HEK293 (cell line): Measurements from ENCODE around the gene EVI5L.

Source experiments
- ATF2 ChIP-seq: fragments of 450-650 bp; formaldehyde crosslinking; IDR thresholded peaks from 2 replicates; pipeline ENCODE4 v1.5.1; 2016; ENCODE audit warnings: missing biosample characterization, missing genetic modification characterization, low read depth
- CTCF ChIP-seq: fragments of 450-650 bp; formaldehyde crosslinking; IDR thresholded peaks from 2 replicates; pipeline ENCODE4 v1.5.1; 2016; ENCODE audit warnings: missing biosample characterization, missing genetic modification characterization
- ELK4 ChIP-seq: IDR thresholded peaks from 2 replicates; pipeline ENCODE4 v1.6.1; 2011; ENCODE audit warnings: mild to moderate bottlenecking, low read depth, low read length, borderline replicate concordance
- MEIS1 ChIP-seq: sonication (generic); formaldehyde crosslinking; IDR thresholded peaks from 2 replicates; pipeline ENCODE4 v1.8.1; 2022; ENCODE audit warnings: missing genetic modification reagents, mild to moderate bottlenecking, borderline replicate concordance
- ZBTB21 ChIP-seq: fragments of 450-650 bp; formaldehyde crosslinking; IDR thresholded peaks from 2 replicates; pipeline ENCODE4 v1.5.1; 2017; ENCODE audit warnings: missing biosample characterization, missing genetic modification characterization
- ZBTB7A ChIP-seq: fragments of 450-650 bp; formaldehyde crosslinking; IDR thresholded peaks from 2 replicates; pipeline ENCODE4 v1.5.1; 2016; ENCODE audit warnings: low read depth, missing biosample characterization, missing genetic modification characterization
- ZNF175 ChIP-seq: fragments of 450-650 bp; formaldehyde crosslinking; IDR thresholded peaks from 2 replicates; pipeline ENCODE4 v1.5.1; 2016; ENCODE audit warnings: missing biosample characterization, missing genetic modification characterization
- ZNF571 ChIP-seq: fragments of 450-650 bp; formaldehyde crosslinking; IDR thresholded peaks from 2 replicates; pipeline ENCODE4 v1.5.0; 2017; ENCODE audit warnings: missing biosample characterization, missing genetic modification characterization
- ZNF580 ChIP-seq: fragments of 450-650 bp; formaldehyde crosslinking; IDR thresholded peaks from 2 replicates; pipeline ENCODE4 v1.5.1; 2016; ENCODE audit warnings: missing biosample characterization, missing genetic modification characterization
- TF ChIP-seq, protein P1 (sequence below): fragments of 450-650 bp; formaldehyde crosslinking; IDR thresholded peaks from 2 replicates; pipeline ENCODE4 v1.5.1; 2016; ENCODE audit warnings: missing biosample characterization, missing genetic modification characterization
- TF ChIP-seq, protein P2 (sequence below): fragments of 450-650 bp; formaldehyde crosslinking; IDR thresholded peaks from 2 replicates; pipeline ENCODE4 v1.5.1; 2016; ENCODE audit warnings: missing biosample characterization, missing genetic modification characterization

- TF ChIP-seq ZBTB7A (tag by site-specific recombination), result no peak
- no peak for TF ChIP-seq ZNF580 (tag by site-specific recombination)
- no peak for TF ChIP-seq ZNF175
- no peak for TF ChIP-seq CTCF (tag by site-specific recombination)
- TF ChIP-seq, protein P1, sequence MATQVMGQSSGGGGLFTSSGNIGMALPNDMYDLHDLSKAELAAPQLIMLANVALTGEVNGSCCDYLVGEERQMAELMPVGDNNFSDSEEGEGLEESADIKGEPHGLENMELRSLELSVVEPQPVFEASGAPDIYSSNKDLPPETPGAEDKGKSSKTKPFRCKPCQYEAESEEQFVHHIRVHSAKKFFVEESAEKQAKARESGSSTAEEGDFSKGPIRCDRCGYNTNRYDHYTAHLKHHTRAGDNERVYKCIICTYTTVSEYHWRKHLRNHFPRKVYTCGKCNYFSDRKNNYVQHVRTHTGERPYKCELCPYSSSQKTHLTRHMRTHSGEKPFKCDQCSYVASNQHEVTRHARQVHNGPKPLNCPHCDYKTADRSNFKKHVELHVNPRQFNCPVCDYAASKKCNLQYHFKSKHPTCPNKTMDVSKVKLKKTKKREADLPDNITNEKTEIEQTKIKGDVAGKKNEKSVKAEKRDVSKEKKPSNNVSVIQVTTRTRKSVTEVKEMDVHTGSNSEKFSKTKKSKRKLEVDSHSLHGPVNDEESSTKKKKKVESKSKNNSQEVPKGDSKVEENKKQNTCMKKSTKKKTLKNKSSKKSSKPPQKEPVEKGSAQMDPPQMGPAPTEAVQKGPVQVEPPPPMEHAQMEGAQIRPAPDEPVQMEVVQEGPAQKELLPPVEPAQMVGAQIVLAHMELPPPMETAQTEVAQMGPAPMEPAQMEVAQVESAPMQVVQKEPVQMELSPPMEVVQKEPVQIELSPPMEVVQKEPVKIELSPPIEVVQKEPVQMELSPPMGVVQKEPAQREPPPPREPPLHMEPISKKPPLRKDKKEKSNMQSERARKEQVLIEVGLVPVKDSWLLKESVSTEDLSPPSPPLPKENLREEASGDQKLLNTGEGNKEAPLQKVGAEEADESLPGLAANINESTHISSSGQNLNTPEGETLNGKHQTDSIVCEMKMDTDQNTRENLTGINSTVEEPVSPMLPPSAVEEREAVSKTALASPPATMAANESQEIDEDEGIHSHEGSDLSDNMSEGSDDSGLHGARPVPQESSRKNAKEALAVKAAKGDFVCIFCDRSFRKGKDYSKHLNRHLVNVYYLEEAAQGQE, result no peak
- TF ChIP-seq ATF2 (tag by site-specific recombination), result no peak
- TF ChIP-seq ZNF571 (tag by site-specific recombination), result no peak
- no peak for TF ChIP-seq ZBTB21
- TF ChIP-seq, protein P2, sequence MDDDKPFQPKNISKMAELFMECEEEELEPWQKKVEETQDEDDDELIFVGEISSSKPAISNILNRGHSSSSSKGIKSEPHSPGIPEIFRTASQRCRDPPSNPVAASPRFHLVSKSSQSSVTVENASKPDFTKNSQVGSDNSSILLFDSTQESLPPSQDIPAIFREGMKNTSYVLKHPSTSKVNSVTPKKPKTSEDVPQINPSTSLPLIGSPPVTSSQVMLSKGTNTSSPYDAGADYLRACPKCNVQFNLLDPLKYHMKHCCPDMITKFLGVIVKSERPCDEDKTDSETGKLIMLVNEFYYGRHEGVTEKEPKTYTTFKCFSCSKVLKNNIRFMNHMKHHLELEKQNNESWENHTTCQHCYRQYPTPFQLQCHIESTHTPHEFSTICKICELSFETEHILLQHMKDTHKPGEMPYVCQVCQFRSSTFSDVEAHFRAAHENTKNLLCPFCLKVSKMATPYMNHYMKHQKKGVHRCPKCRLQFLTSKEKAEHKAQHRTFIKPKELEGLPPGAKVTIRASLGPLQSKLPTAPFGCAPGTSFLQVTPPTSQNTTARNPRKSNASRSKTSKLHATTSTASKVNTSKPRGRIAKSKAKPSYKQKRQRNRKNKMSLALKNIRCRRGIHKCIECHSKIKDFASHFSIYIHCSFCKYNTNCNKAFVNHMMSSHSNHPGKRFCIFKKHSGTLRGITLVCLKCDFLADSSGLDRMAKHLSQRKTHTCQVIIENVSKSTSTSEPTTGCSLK (tag by site-specific recombination), result no peak
- no peak for TF ChIP-seq MEIS1 (CRISPR knock-in tag)
- no peak for TF ChIP-seq ELK4
These were observed 27.7 kb downstream of the EVI5L start for GRCh38 chr19:7857727-7858108.
